PC-9 (cell line): ENCODE data around the gene RSBN1. TPM values are rescaled to one million over a fixed set of nuclear protein-coding genes. Genes with fewer than 3 reads are reported as not detected.

Experiments
- Bru-seq: library from RNA; stranded (reverse); fragments of 400-500 nt; gene quantifications from one replicate; lab custom pipeline; 2021; lab: Mats Ljungman, UMichigan
- BruChase-seq, 2 experiments: library from RNA; stranded (reverse); fragments of 400-500 nt; gene quantifications; one replicate each; lab custom pipeline; 2021; lab: Mats Ljungman, UMichigan
- BruUV-seq: library from RNA; stranded (reverse); fragments of 400-500 nt; replicated peaks from 2 replicates; lab custom pipeline; 2021; lab: Mats Ljungman, UMichigan
- CTCF ChIA-PET: fragments of 300-600 bp; sonication (Branson Sonifier 250); formaldehyde crosslinking; loops from one replicate; lab custom pipeline; 2022; ENCODE audit warnings: antibody characterized with exemption; lab: Charles Lee
- POLR2A ChIA-PET: fragments of 300-600 bp; sonication (Branson Sonifier 250); formaldehyde crosslinking; loops from one replicate; lab custom pipeline; 2022; ENCODE audit warnings: antibody characterized with exemption; ENCODE audit not compliant: unreplicated experiment; lab: Charles Lee
- DNase-seq, 2 experiments: peaks; one replicate each; pipeline versions ENCODE4 v3.0.0 to v3.0.0-alpha.2; 2015 to 2022; ENCODE audit warnings: mixed read lengths in 1 of 2
- H2AFZ ChIP-seq: fragments of 200-600 bp; sonication (generic); 2 replicates; pipeline ENCODE4 v1.8.1; 2017; ENCODE audit warnings: antibody characterized with exemption
- H3F3A ChIP-seq: fragments of 200-600 bp; sonication (generic); 2 replicates; pipeline ENCODE4 v1.8.1; 2017; ENCODE audit warnings: antibody characterized with exemption, mild to moderate bottlenecking, low read depth; ENCODE audit not compliant: insufficient read depth
- H3K27ac ChIP-seq: fragments of 200-600 bp; sonication (generic); 2 replicates; pipeline ENCODE4 v1.6.1; 2016; ENCODE audit warnings: mixed run types
- H3K27me3 ChIP-seq: fragments of 200-600 bp; sonication (generic); 2 replicates; pipeline ENCODE4 v1.6.1; 2016; ENCODE audit warnings: low read depth, mixed run types; ENCODE audit not compliant: insufficient read depth
- H3K36me3 ChIP-seq: fragments of 200-600 bp; sonication (generic); 2 replicates; pipeline ENCODE4 v1.6.1; 2016; ENCODE audit warnings: low read depth, mixed run types
- H3K4me1 ChIP-seq: fragments of 200-600 bp; sonication (generic); replicated peaks from 2 replicates; pipeline ENCODE4 v1.6.1; 2016; ENCODE audit warnings: mixed run types; ENCODE audit not compliant: insufficient read depth
- H3K4me2 ChIP-seq: fragments of 200-600 bp; sonication (generic); 2 replicates; pipeline ENCODE4 v1.6.1; 2017; ENCODE audit warnings: mixed run types
- H3K4me3 ChIP-seq: fragments of 200-600 bp; sonication (generic); 2 replicates; pipeline ENCODE4 v1.6.1; 2016; ENCODE audit warnings: mixed run types
- H3K79me2 ChIP-seq: fragments of 200-600 bp; sonication (generic); 2 replicates; pipeline ENCODE4 v1.6.1; 2017; ENCODE audit warnings: low read depth, mixed run types
- H3K9me2 ChIP-seq: fragments of 200-600 bp; sonication (generic); 2 replicates; pipeline ENCODE4 v1.8.1; 2017; ENCODE audit warnings: mild to moderate bottlenecking; ENCODE audit not compliant: insufficient read depth
- H3K9me3 ChIP-seq: fragments of 200-600 bp; sonication (generic); 2 replicates; pipeline ENCODE4 v1.8.1; 2016; ENCODE audit warnings: low read depth; ENCODE audit not compliant: insufficient read depth
- H4K20me1 ChIP-seq: fragments of 200-600 bp; sonication (generic); 2 replicates; pipeline ENCODE4 v1.8.1; 2017; ENCODE audit not compliant: insufficient read depth
- CTCF ChIP-seq: fragments of 200-600 bp; sonication (generic); conservative IDR thresholded peaks from 2 replicates; pipeline ENCODE4 v1.6.1; 2017; ENCODE audit warnings: mixed run types, antibody characterized with exemption, mild to moderate bottlenecking, moderate library complexity
- EZH2 ChIP-seq: fragments of 200-600 bp; sonication (generic); IDR thresholded peaks from 2 replicates; pipeline ENCODE4 v1.8.0; 2017; ENCODE audit warnings: antibody characterized with exemption, low read depth
- intact Hi-C: fragments of 100-400 bp; cut with micrococcal nuclease; formaldehyde crosslinking; loops from one replicate; pipeline ENCODE4 v1.10.0; 2022; ENCODE audit not compliant: unreplicated experiment
- long read RNA-seq: library from polyadenylated mRNA; stranded (forward); transcript quantifications from one replicate; pipeline ENCODE4 v2.0.0, GENCODE V29; 2022
- total RNA-seq: library from RNA; stranded (reverse); gene quantifications from 2 replicates; pipeline ENCODE4 v1.2.3, GENCODE V29; 2021

The RSBN1 gene
- total RNA-seq (11.3 and 12.3 TPM in 2 replicates), Bru-seq, nascent RNA (percentile 73 among the genes with signal in this experiment), BruChase-seq, experiment 1, labeled RNA remaining after a 2-hour chase (percentile 72 among the genes with signal in this experiment), BruChase-seq, experiment 2, labeled RNA remaining after a 6-hour chase (percentile 53 among the genes with signal in this experiment)
- long read RNA-seq, full-length matches to known transcripts = 13 of 66 reads
- long read RNA-seq, partial matches to known transcripts = 2 of 66 reads
- long read RNA-seq, other reads (novel, unspliced or antisense) = 51 of 66 reads

- no TSS peak for BruUV-seq
- Histone ChIP-seq H3K9me3 (no peaks in the 10 kb centered on the region), H3K4me3 (peak within 1 kb of the TSS; percentile 72), H3K79me2 (peaks cover 49% of the 10 kb centered on the region), H3K36me3 (peaks cover 5% of the 10 kb centered on the region; the same call in 1 of the 2 replicates), H3F3A (peaks cover 3% of the 10 kb centered on the region; the same call in 1 of the 2 replicates), H3K27ac (peak within 1 kb of the TSS; percentile 23), H3K4me2 (peak within 1 kb of the TSS; percentile 79), H3K4me1 (peaks cover 32% of the 10 kb centered on the region), H3K9me2 (no peaks in the 10 kb centered on the region), H2AFZ (peak within 1 kb of the TSS; percentile 93), H4K20me1 (peaks cover 4% of the 10 kb centered on the region), H3K27me3 (no peaks in the 10 kb centered on the region)
- DNase-seq = peak; percentile 98 to 99
- ChIA-PET POLR2A (interaction anchor here (0.5 to 0.9 kb wide), 10 partner anchors 10 to 1412 kb away, joined by 3 to 23 read pairs (median 5); partner anchors contain the start of genes PHTF1 and PPM1J), CTCF (no interaction called here)
- TF ChIP-seq EZH2 = no peak
- intact Hi-C loops = loop anchor here (1.0 to 2.0 kb wide), 3 partner anchors 53 to 117 kb away; partner anchors contain the start of genes DCLRE1B, HIPK1 and PHTF1
Observed at GRCh38 chr1:113811888-113812660, at the start of gene RSBN1. TSS of gene RSBN1 (minus strand) at chr1:113812476. CDS start at chr1:113812412, 64 bp downstream.

- Histone ChIP-seq H3K79me2 (no peaks in the 10 kb centered on the region), H3K4me3 (no peak overlapping the region), H3K36me3 (no peaks in the 10 kb centered on the region), H3K4me2 (no peak overlapping the region), H3K9me3 (no peaks in the 10 kb centered on the region), H3F3A (no peaks in the 10 kb centered on the region), H3K27me3 (no peaks in the 10 kb centered on the region), H2AFZ (no peak overlapping the region), H3K4me1 (no peaks in the 10 kb centered on the region), H4K20me1 (no peaks in the 10 kb centered on the region), H3K27ac (no peak overlapping the region), H3K9me2 (no peaks in the 10 kb centered on the region)
- ChIA-PET POLR2A (no interaction called here), CTCF (no interaction called here)
- no peak for DNase-seq
- intact Hi-C loops = no loop called here
- BruUV-seq = no TSS peak
- TF ChIP-seq EZH2 (no peak), CTCF (no peak)
Observed at GRCh38 chr1:113861641-113862040, 49.4 kb upstream of the RSBN1 start.

GRCh38 chr1:113860891-113861290 lies 48.6 kb upstream of the RSBN1 start:
- POLR2A ChIA-PET = no interaction called here
- Histone ChIP-seq H2AFZ (peak overlapping the region; percentile 5), H3K36me3 (no peaks in the 10 kb centered on the region), H3K4me1 (no peaks in the 10 kb centered on the region), H3K9me2 (no peaks in the 10 kb centered on the region), H3K4me2 (no peak overlapping the region), H3F3A (no peaks in the 10 kb centered on the region), H3K4me3 (no peak overlapping the region), H4K20me1 (no peaks in the 10 kb centered on the region), H3K27me3 (no peaks in the 10 kb centered on the region), H3K27ac (no peak overlapping the region), H3K79me2 (no peaks in the 10 kb centered on the region), H3K9me3 (no peaks in the 10 kb centered on the region)
- TF ChIP-seq EZH2 (no peak), CTCF (no peak)
- CTCF ChIA-PET = interaction anchor here (0.6 kb wide), 1 partner anchor 794 kb away, joined by 3 read pairs; no protein-coding TSS in a partner anchor
- DNase-seq = no peak
- BruUV-seq = no TSS peak
- intact Hi-C loops = no loop called here
